RWPE1 (cell line): ENCODE measurements around the gene CCT3.
"Not testable (repeated sequence)": the region's sequence is repeated elsewhere in the genome, so short reads cannot be mapped to it uniquely, and the experiment has no call there.

ENCODE experiments used
- CTCF ChIA-PET: fragments of 350-600 bp; sonication (Branson Sonifier 250); formaldehyde crosslinking; extraction: SDS; loops from one replicate; lab custom pipeline; 2021; lab: Yijun Ruan, JAX
- POLR2A ChIA-PET: fragments of 400-600 bp; formaldehyde crosslinking; extraction: SDS; loops from one replicate; lab custom pipeline; 2020; ENCODE audit warnings: antibody characterized with exemption; ENCODE audit not compliant: low non-redundant PET; lab: Yijun Ruan, JAX
- DNase-seq: peaks from one replicate; pipeline ENCODE4 v3.0.0; 2012; ENCODE audit warnings: low spot score
- H3K27ac ChIP-seq: fragments of 450-650 bp; 2 replicates; pipeline ENCODE4 v1.5.1; 2017
- CTCF ChIP-seq: fragments of 450-650 bp; conservative IDR thresholded peaks from 2 replicates; pipeline ENCODE4 v1.5.1; 2017; ENCODE audit warnings: low read depth, mild to moderate bottlenecking

Gene CCT3

GRCh38 chr1:156337888-156338179 is 258 bp downstream of the CCT3 start:
- TF ChIP-seq CTCF, result no peak
- ChIA-PET CTCF (interaction anchor here (0.6 kb wide), 1 partner anchor 10 kb away, joined by 3 read pairs; no protein-coding TSS in a partner anchor), POLR2A (no interaction called here)
- no peak for DNase-seq
- peak overlapping the region; percentile 83 for H3K27ac ChIP-seq

GRCh38 chr1:156337052-156337887 is 822 bp downstream of the CCT3 start:
- CTCF ChIA-PET, result interaction anchor here (0.6 kb wide), 1 partner anchor 11 kb away, joined by 3 read pairs; no protein-coding TSS in a partner anchor
- H3K27ac ChIP-seq, result peak overlapping the region; percentile 83
- POLR2A ChIA-PET, result no interaction called here
- DNase-seq, result no peak
- TF ChIP-seq CTCF, result no peak

- H3K27ac ChIP-seq, result no peak overlapping the region
- no peak for DNase-seq
- TF ChIP-seq CTCF, result no peak
- ChIA-PET POLR2A (no interaction called here), CTCF (no interaction called here)
Measured at GRCh38 chr1:156336242-156336641, 1.9 kb downstream of the CCT3 start.

GRCh38 chr1:156323179-156323578 is 14.9 kb downstream of the CCT3 start:
- CTCF ChIA-PET, result interaction anchor here (0.6 kb wide), 2 partner anchors 9 to 33 kb away, joined by 3 read pairs; no protein-coding TSS in a partner anchor
- POLR2A ChIA-PET, H3K27ac ChIP-seq, DNase-seq: not testable (repeated sequence)

- DNase-seq, result no peak
- POLR2A ChIA-PET, result no interaction called here
Measured at GRCh38 chr1:156320560-156320959, 17.5 kb downstream of the CCT3 start.

GRCh38 chr1:156319664-156320063 is 18.4 kb downstream of the CCT3 start:
- H3K27ac ChIP-seq, result no peak overlapping the region
- ChIA-PET CTCF (interaction anchor here (0.7 to 1.1 kb wide), 6 partner anchors 10 to 174 kb away, joined by 3 to 7 read pairs (median 3); partner anchors contain the start of gene SMG5), POLR2A (interaction anchor here (0.6 kb wide), 1 partner anchor 9 kb away, joined by 3 read pairs; no protein-coding TSS in a partner anchor)
- peak; percentile 19 for DNase-seq
- peak; percentile 54 for TF ChIP-seq CTCF

More at GRCh38 chr1:156320560-156320959, 17.5 kb downstream of the CCT3 start:
- CTCF ChIA-PET, result no interaction called here
- H3K27ac ChIP-seq, result no peak overlapping the region
- TF ChIP-seq CTCF, result no peak

- no peak for DNase-seq
- no peak for TF ChIP-seq CTCF
- CTCF ChIA-PET, result interaction anchor here (0.5 kb wide), 1 partner anchor 41 kb away, joined by 3 read pairs; no protein-coding TSS in a partner anchor
- H3K27ac ChIP-seq, result no peak overlapping the region
- POLR2A ChIA-PET, result no interaction called here
Measured at GRCh38 chr1:156316909-156317308, 21.2 kb downstream of the CCT3 start.
